ENCODE results near the gene FNBP1.

- no peak for TF ChIP-seq EZH2 (IDR thresholded peaks at IDR 0.05; ENCODE audit: low read depth)
- TF ChIP-seq, protein P1, sequence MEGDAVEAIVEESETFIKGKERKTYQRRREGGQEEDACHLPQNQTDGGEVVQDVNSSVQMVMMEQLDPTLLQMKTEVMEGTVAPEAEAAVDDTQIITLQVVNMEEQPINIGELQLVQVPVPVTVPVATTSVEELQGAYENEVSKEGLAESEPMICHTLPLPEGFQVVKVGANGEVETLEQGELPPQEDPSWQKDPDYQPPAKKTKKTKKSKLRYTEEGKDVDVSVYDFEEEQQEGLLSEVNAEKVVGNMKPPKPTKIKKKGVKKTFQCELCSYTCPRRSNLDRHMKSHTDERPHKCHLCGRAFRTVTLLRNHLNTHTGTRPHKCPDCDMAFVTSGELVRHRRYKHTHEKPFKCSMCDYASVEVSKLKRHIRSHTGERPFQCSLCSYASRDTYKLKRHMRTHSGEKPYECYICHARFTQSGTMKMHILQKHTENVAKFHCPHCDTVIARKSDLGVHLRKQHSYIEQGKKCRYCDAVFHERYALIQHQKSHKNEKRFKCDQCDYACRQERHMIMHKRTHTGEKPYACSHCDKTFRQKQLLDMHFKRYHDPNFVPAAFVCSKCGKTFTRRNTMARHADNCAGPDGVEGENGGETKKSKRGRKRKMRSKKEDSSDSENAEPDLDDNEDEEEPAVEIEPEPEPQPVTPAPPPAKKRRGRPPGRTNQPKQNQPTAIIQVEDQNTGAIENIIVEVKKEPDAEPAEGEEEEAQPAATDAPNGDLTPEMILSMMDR (conservative IDR thresholded peaks at IDR 0.05) = no peak
These were observed 98.4 kb downstream of the FNBP1 start for GRCh38 chr9:129944506-129945116.

Measured in PC-9 (cell line).